PFSK-1 (cell line): ENCODE results near the gene POLR2I.

Experiments used
- POLR2AphosphoS5 ChIP-seq: IDR thresholded peaks from 2 replicates; pipeline ENCODE4 v1.6.1; 2012; ENCODE audit warnings: low read depth, mild to moderate bottlenecking, control low read depth, low read length, moderate library complexity
- TAF1 ChIP-seq: IDR thresholded peaks from 2 replicates; pipeline ENCODE4 v1.6.1; 2012; ENCODE audit warnings: low read length, control low read depth, borderline replicate concordance; ENCODE audit not compliant: insufficient read depth
- TF ChIP-seq, protein P1 (sequence below), 2 experiments: IDR thresholded peaks; 2 replicates each; pipeline versions ENCODE4 v1.6.1 to v1.8.0; 2011 to 2012; ENCODE audit warnings: low read depth in 2 of 2, low read length in 2 of 2, control low read depth in 1 of 2, inconsistent platforms in 1 of 2, mild to moderate bottlenecking in 1 of 2, moderate library complexity in 1 of 2; ENCODE audit not compliant: insufficient read depth in 1 of 2

DNA sequence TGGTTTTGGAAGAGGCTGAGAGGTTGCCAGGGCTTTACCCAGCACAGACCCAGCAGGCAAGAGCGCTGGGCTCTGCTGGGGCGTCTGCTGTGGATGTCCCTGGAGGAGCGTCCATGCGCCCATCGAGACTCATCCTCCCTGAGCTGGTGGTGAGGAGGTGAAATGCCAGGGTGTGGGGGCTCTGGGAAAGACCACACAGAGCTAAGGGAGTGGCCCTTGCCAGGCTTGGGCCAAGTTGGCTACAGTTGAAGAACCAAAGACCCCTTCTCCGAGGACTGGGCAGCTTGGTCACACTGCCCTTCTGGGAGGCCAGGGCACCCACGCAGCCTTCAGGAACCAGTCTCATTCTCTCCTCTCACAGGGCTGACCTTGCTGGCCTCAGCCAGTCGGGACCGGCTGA is 28.3 kb downstream of the POLR2I start:
- TF ChIP-seq, protein P1, sequence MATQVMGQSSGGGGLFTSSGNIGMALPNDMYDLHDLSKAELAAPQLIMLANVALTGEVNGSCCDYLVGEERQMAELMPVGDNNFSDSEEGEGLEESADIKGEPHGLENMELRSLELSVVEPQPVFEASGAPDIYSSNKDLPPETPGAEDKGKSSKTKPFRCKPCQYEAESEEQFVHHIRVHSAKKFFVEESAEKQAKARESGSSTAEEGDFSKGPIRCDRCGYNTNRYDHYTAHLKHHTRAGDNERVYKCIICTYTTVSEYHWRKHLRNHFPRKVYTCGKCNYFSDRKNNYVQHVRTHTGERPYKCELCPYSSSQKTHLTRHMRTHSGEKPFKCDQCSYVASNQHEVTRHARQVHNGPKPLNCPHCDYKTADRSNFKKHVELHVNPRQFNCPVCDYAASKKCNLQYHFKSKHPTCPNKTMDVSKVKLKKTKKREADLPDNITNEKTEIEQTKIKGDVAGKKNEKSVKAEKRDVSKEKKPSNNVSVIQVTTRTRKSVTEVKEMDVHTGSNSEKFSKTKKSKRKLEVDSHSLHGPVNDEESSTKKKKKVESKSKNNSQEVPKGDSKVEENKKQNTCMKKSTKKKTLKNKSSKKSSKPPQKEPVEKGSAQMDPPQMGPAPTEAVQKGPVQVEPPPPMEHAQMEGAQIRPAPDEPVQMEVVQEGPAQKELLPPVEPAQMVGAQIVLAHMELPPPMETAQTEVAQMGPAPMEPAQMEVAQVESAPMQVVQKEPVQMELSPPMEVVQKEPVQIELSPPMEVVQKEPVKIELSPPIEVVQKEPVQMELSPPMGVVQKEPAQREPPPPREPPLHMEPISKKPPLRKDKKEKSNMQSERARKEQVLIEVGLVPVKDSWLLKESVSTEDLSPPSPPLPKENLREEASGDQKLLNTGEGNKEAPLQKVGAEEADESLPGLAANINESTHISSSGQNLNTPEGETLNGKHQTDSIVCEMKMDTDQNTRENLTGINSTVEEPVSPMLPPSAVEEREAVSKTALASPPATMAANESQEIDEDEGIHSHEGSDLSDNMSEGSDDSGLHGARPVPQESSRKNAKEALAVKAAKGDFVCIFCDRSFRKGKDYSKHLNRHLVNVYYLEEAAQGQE (IDR thresholded peaks at IDR 0.05; ENCODE audit: insufficient read depth in 1 of 2, low read depth in 2 of 2, low read length in 2 of 2), result no peak
- TF ChIP-seq POLR2AphosphoS5 (no peak), TAF1 (no peak)
